HEK293T (cell line): Measurements from ENCODE around the gene SLC6A17.

Experiments used
- FOXA1 ChIP-seq: fragments of 450-650 bp; IDR thresholded peaks from 2 replicates; pipeline ENCODE4 v1.6.1; 2016; ENCODE audit warnings: mild to moderate bottlenecking
- L3MBTL2 ChIP-seq: fragments of 450-650 bp; conservative IDR thresholded peaks from 2 replicates; pipeline ENCODE4 v1.6.1; 2016; ENCODE audit warnings: mild to moderate bottlenecking
- LEF1 ChIP-seq: fragments of 450-650 bp; IDR thresholded peaks from 2 replicates; pipeline ENCODE4 v1.6.1; 2017; ENCODE audit warnings: mild to moderate bottlenecking, borderline replicate concordance
- PKNOX1 ChIP-seq: fragments of 450-650 bp; IDR thresholded peaks from 2 replicates; pipeline ENCODE4 v1.6.1; 2016
- SUZ12 ChIP-seq: fragments of 450-650 bp; IDR thresholded peaks from 2 replicates; pipeline ENCODE4 v1.6.1; 2016; ENCODE audit warnings: mild to moderate bottlenecking
- TARDBP ChIP-seq: fragments of 450-650 bp; IDR thresholded peaks from 2 replicates; pipeline ENCODE4 v1.6.1; 2016
- ZNF384 ChIP-seq: fragments of 450-650 bp; IDR thresholded peaks from 2 replicates; pipeline ENCODE4 v1.6.1; 2016

GRCh38 chr1:110192541-110192940 lies 42.2 kb downstream of the SLC6A17 start:
- TF ChIP-seq TARDBP (no peak), ZNF384 (no peak), PKNOX1 (no peak), SUZ12 (no peak), L3MBTL2 (no peak), FOXA1 (no peak), LEF1 (no peak)
